MCF 10A (cell line): ENCODE data around the gene CNPY3. TPM values are rescaled to one million over a fixed set of nuclear protein-coding genes. Genes with fewer than 3 reads are reported as not detected.

ENCODE experiments used
- BruUV-seq: library from RNA; stranded (reverse); fragments of 400-500 nt; replicated peaks from 2 replicates; lab custom pipeline; 2021; lab: Mats Ljungman, UMichigan
- CTCF ChIA-PET: fragments of 300-600 bp; sonication (Branson Sonifier 250); formaldehyde crosslinking; extraction: SDS; loops from one replicate; lab custom pipeline; 2021; ENCODE audit warnings: antibody characterized with exemption, inconsistent platforms; lab: Yijun Ruan, JAX
- POLR2A ChIA-PET: fragments of 300-600, 350-650 bp; sonication (Branson Sonifier 250); formaldehyde crosslinking; extraction: SDS; loops from one replicate; lab custom pipeline; 2020; ENCODE audit warnings: antibody characterized with exemption, inconsistent platforms; lab: Yijun Ruan, JAX
- DNase-seq: peaks from one replicate; pipeline ENCODE4 v3.0.0-alpha.2; 2018; ENCODE audit not compliant: unreplicated experiment
- H3K27ac Mint-ChIP-seq: one replicate; pipeline ENCODE4 v1.8.0; 2022; ENCODE audit warnings: mild to moderate bottlenecking, low read depth, mixed read lengths; ENCODE audit not compliant: unreplicated experiment
- H3K27me3 Mint-ChIP-seq: one replicate; pipeline ENCODE4 v1.8.0; 2022; ENCODE audit warnings: mixed read lengths; ENCODE audit not compliant: insufficient read depth, unreplicated experiment
- H3K36me3 Mint-ChIP-seq: one replicate; pipeline ENCODE4 v1.8.0; 2022; ENCODE audit warnings: mild to moderate bottlenecking, moderate library complexity, mixed read lengths; ENCODE audit not compliant: insufficient read depth, unreplicated experiment
- H3K4me1 Mint-ChIP-seq: one replicate; pipeline ENCODE4 v1.8.0; 2022; ENCODE audit warnings: mixed read lengths; ENCODE audit not compliant: insufficient read depth, unreplicated experiment
- H3K4me3 Mint-ChIP-seq: one replicate; pipeline ENCODE4 v1.8.0; 2022; ENCODE audit warnings: mild to moderate bottlenecking, moderate library complexity, mixed read lengths; ENCODE audit not compliant: unreplicated experiment
- H3K9me3 Mint-ChIP-seq: one replicate; pipeline ENCODE4 v1.8.0; 2022; ENCODE audit warnings: mixed read lengths; ENCODE audit not compliant: unreplicated experiment
- intact Hi-C: fragments of 100-400 bp; cut with micrococcal nuclease; formaldehyde crosslinking; loops from 2 replicates; pipeline ENCODE4 v1.14.1; 2022
- total RNA-seq: library from RNA; stranded (reverse); gene quantifications from 2 replicates; pipeline ENCODE4 v1.2.3, GENCODE V29; 2022
- TF ChIP-seq, protein P1 (sequence below): fragments of 200-600 bp; IDR thresholded peaks from one replicate; pipeline ENCODE4 v1.8.0; 2022; ENCODE audit warnings: antibody characterized with exemption, mild to moderate bottlenecking; ENCODE audit not compliant: unreplicated experiment

Gene CNPY3
- total RNA-seq, 1 experiment from 2014 or later, result 21.9 TPM

DNA sequence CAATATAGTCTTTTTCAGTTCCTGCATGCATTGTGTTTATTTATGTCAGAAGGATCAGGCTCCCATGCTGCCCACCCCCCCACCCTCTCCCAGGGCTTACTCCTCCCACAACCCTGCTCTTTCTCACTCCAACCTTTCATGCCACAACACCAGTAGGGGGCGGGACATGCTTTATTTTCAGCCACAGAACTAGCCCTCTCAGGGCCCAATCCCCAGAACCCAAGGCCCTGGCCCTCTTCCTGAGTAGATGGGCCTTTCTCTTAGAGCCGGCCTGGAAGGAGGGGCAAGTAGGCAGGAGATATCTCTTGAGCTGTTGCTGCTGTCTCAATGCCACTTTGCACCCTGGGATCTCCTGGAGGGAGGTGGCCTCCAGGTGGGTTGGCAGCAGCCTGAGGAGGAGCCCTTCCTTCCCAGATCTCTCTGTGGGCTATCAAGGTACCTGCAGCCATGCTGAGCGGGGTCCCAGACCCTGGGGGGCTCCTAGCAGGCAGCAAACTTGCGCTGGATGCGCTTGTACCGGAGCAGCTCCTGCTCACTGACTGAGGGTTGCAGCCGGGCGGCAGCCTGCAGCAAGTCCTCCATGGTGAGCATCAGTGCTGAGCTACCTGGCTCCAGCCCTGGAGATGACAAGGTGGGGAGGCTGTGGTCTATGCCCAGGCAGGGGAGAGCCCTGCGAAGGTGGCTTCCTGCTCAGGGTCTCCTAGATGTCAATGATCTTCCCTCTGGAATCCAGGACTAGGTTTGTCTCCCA is 34.8 kb downstream of the CNPY3 start:
- Mint-ChIP-seq H3K27ac (no peak overlapping the region), H3K4me1 (peaks cover 7% of the 10 kb centered on the region), H3K36me3 (peaks cover 29% of the 10 kb centered on the region), H3K4me3 (no peak overlapping the region), H3K27me3 (no peaks in the 10 kb centered on the region), H3K9me3 (no peaks in the 10 kb centered on the region)
- ChIA-PET CTCF (interaction anchor here (0.7 to 2.4 kb wide), 7 partner anchors 10 to 294 kb away, joined by 3 to 11 read pairs (median 3); no protein-coding TSS in a partner anchor), POLR2A (interaction anchor here (0.6 to 1.2 kb wide), 3 partner anchors 10 to 179 kb away, joined by 3 to 5 read pairs (median 4); no protein-coding TSS in a partner anchor)
- TF ChIP-seq, protein P1, sequence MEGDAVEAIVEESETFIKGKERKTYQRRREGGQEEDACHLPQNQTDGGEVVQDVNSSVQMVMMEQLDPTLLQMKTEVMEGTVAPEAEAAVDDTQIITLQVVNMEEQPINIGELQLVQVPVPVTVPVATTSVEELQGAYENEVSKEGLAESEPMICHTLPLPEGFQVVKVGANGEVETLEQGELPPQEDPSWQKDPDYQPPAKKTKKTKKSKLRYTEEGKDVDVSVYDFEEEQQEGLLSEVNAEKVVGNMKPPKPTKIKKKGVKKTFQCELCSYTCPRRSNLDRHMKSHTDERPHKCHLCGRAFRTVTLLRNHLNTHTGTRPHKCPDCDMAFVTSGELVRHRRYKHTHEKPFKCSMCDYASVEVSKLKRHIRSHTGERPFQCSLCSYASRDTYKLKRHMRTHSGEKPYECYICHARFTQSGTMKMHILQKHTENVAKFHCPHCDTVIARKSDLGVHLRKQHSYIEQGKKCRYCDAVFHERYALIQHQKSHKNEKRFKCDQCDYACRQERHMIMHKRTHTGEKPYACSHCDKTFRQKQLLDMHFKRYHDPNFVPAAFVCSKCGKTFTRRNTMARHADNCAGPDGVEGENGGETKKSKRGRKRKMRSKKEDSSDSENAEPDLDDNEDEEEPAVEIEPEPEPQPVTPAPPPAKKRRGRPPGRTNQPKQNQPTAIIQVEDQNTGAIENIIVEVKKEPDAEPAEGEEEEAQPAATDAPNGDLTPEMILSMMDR, result no peak
- TSS peak; percentile 35 for BruUV-seq
- DNase-seq, result peak; percentile 61
- intact Hi-C loops, result loop anchor here (5.0 kb wide), 1 partner anchor 37 kb away; the partner anchor contains the start of gene CNPY3

DNA sequence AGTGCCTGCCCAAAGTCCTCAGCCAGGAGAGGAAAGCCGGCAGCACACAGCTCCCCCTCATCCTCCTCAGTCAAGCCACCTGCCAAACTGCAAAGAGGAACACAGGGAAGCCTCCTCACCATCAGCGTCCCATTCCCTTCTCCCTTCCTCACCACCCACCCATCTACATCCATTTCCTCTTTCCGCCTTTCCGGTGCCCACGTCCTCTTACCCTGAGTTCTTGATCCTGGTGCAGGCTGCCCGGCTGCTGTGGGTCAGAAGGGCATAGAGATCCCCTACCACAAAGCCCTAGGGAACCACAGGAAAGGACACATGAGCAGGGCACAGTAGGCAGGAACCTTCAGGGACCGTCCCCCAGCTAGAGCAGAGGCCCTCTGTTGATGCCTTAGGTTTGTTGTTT is 37.3 kb downstream of the CNPY3 start:
- BruUV-seq, result no TSS peak
- Mint-ChIP-seq H3K27ac (no peak overlapping the region), H3K36me3 (peaks cover 21% of the 10 kb centered on the region), H3K4me3 (no peak overlapping the region), H3K27me3 (no peaks in the 10 kb centered on the region), H3K9me3 (no peaks in the 10 kb centered on the region), H3K4me1 (peaks cover 5% of the 10 kb centered on the region)
- TF ChIP-seq, protein P1, result no peak
- POLR2A ChIA-PET, result interaction anchor here (2.0 kb wide), 1 partner anchor 37 kb away, joined by 4 read pairs; the partner anchor contains the start of gene CNPY3
- no peak for DNase-seq
- CTCF ChIA-PET, result interaction anchor here (2.4 kb wide), 1 partner anchor 65 kb away, joined by 10 read pairs; no protein-coding TSS in a partner anchor
- intact Hi-C loops, result no loop called here

DNA sequence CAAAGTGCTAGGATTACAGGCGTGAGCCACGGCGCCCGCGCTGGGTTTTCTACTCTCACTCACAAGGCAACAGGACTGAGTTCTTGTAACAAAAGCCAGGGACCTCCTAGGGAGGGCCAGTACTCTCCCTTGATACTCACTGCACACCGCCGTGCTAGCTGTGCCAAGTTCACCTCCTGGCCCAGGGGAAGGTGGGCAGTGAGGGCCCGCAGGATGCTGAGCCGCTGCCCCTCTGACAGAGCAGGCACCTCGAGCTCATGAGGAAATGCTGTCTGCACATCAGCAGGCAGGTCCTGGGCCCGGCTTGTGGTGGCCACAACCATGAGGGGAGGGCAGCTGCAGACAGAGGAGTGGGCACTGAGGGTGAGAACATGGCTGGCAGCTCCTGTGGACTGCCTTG is 37.9 kb downstream of the CNPY3 start:
- peaks cover 7% of the 10 kb centered on the region for H3K4me1 Mint-ChIP-seq
- TF ChIP-seq, protein P1, result no peak
- H3K9me3 Mint-ChIP-seq, result no peaks in the 10 kb centered on the region
- H3K4me3 Mint-ChIP-seq, result no peak overlapping the region
- ChIA-PET POLR2A (no interaction called here), CTCF (no interaction called here)
- H3K27ac Mint-ChIP-seq, result no peak overlapping the region
- peaks cover 24% of the 10 kb centered on the region for H3K36me3 Mint-ChIP-seq
- no peak for DNase-seq
- intact Hi-C loops, result no loop called here
- no TSS peak for BruUV-seq
- H3K27me3 Mint-ChIP-seq, result no peaks in the 10 kb centered on the region

DNA sequence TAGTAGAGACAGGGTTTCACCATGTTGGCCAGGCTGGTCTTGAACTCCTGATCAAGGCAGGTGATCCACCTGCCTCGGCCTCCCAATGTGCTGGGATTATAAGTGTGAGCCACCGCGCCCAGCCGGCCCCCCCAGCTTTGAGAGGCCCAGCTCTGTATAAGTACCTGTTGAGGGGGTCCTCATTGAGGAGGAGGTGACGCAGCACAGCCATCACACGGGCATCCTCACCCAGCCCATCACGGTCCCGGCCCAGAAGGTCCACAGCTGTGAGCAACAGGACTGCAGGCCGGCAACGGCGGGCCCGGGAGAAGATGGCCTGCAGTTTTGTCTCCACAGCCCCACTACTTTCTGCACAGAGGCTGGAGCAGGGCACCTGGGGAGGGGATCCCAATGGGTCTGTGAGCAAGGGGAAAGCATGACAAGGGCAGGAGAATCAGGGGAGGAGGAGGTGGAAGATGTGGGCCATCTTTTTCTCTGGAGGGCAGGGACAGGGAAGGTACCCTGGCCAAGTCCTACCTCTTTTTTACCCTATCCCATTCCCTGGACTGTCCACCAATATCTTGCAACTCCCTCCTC is 38.9 kb downstream of the CNPY3 start:
- no peak for DNase-seq
- Mint-ChIP-seq H3K4me1 (peaks cover 7% of the 10 kb centered on the region), H3K27me3 (no peaks in the 10 kb centered on the region), H3K27ac (no peak overlapping the region), H3K9me3 (no peaks in the 10 kb centered on the region), H3K36me3 (peaks cover 30% of the 10 kb centered on the region), H3K4me3 (no peak overlapping the region)
- no TSS peak for BruUV-seq
- CTCF ChIA-PET, result no interaction called here
- TF ChIP-seq, protein P1, result no peak
- POLR2A ChIA-PET, result interaction anchor here (0.9 kb wide), 1 partner anchor 10 kb away, joined by 5 read pairs; no protein-coding TSS in a partner anchor
- intact Hi-C loops, result no loop called here
